DMS79 (cell line): ENCODE measurements around the gene WDR88.
"Not testable (repeated sequence)": the region's sequence is repeated elsewhere in the genome, so short reads cannot be mapped to it uniquely, and the experiment has no call there.

ENCODE experiments used
- DNase-seq: peaks from one replicate; lab custom pipeline; 2025; lab: John Stamatoyannopoulos, UW

WDR88 gene

GRCh38 chr19:33211794-33212435, 80.0 kb downstream of the WDR88 start:
- no peak for DNase-seq

GRCh38 chr19:33212436-33213172, 80.7 kb downstream of the WDR88 start:
- DNase-seq, result no peak

GRCh38 chr19:33214596-33214995, 82.7 kb downstream of the WDR88 start:
- DNase-seq, result no peak

- no peak for DNase-seq
Measured at GRCh38 chr19:33215438-33216197, 83.7 kb downstream of the WDR88 start.

- DNase-seq, result no peak
Measured at GRCh38 chr19:33216198-33216830, 84.4 kb downstream of the WDR88 start.

GRCh38 chr19:33217881-33218280, 86.0 kb downstream of the WDR88 start:
- DNase-seq, result no peak

- DNase-seq, result no peak
Measured at GRCh38 chr19:33219261-33219815, 87.4 kb downstream of the WDR88 start.

- no peak for DNase-seq
Measured at GRCh38 chr19:33220115-33220514, 88.2 kb downstream of the WDR88 start.

- no peak for DNase-seq
Measured at GRCh38 chr19:33220735-33221134, 88.8 kb downstream of the WDR88 start.

GRCh38 chr19:33221638-33222037, 89.7 kb downstream of the WDR88 start:
- DNase-seq, result no peak

- not testable (repeated sequence) for DNase-seq
Measured at GRCh38 chr19:33222255-33222654, 90.3 kb downstream of the WDR88 start.

- no peak for DNase-seq
Measured at GRCh38 chr19:33224694-33225457, 93.0 kb downstream of the WDR88 start.
